K562 (cell line): ENCODE measurements around the gene NSG2. TPM values are rescaled to one million over a fixed set of nuclear protein-coding genes. Genes with fewer than 3 reads are reported as not detected.

Source experiments
- ATAC-seq: fragments of 200-7000 bp; cut with Tn5 transposase; 3 replicates; pipeline ENCODE4 v1.9.1; 2020; ENCODE audit warnings: moderate library complexity
- BruUV-seq: library from RNA; stranded (reverse); fragments of 400-500 nt; replicated peaks from 2 replicates; lab custom pipeline; 2021; lab: Mats Ljungman, UMichigan
- CTCF ChIA-PET: fragments of 300-600 bp; formaldehyde crosslinking; extraction: SDS; loops from one replicate; lab custom pipeline; 2021; ENCODE audit warnings: low intra/inter-chr PET ratio; lab: Yijun Ruan, JAX
- POLR2A ChIA-PET: fragments of 300-600, 350-650 bp; sonication (Branson Sonifier 250); formaldehyde crosslinking; extraction: SDS; loops from one replicate; lab custom pipeline; 2021; ENCODE audit warnings: antibody characterized with exemption, inconsistent platforms; lab: Yijun Ruan, JAX
- DNase-seq, 4 experiments: peaks; one replicate each; pipeline versions ENCODE4 v3.0.0 to v3.0.0-alpha.2; 2011 to 2018; ENCODE audit warnings: low spot score in 3 of 4, mixed read lengths in 3 of 4; ENCODE audit errors: extremely low read depth in 1 of 4
- FAIRE-seq: peaks from 2 replicates; lab custom pipeline; 2011; peaks lifted over from hg19 to GRCh38; lab: Jason Lieb, UNC
- H2AFZ ChIP-seq: 2 replicates; pipeline ENCODE4 v1.6.0; 2011; ENCODE audit warnings: low read depth, low read length, control low read depth, inconsistent platforms
- H3K27ac ChIP-seq: fragments of 200-600 bp; 3 replicates; pipeline ENCODE4 v1.8.0; 2011; ENCODE audit warnings: low read depth, mild to moderate bottlenecking, control low read depth, inconsistent platforms, low read length, moderate library complexity, mixed read lengths; ENCODE audit errors: extremely low read depth
- H3K27me3 ChIP-seq, 2 experiments: fragments of 300-600 bp in 1 of 2; 2 replicates in 1 of 2; 3 replicates in 1 of 2; pipeline versions ENCODE4 v1.6.0 to v1.8.0; 2011; ENCODE audit warnings: inconsistent platforms in 2 of 2, low read length in 2 of 2, mild to moderate bottlenecking in 1 of 2, mixed read lengths in 1 of 2, moderate library complexity in 1 of 2; ENCODE audit not compliant: control insufficient read depth in 2 of 2, insufficient read depth in 2 of 2
- H3K36me3 ChIP-seq: fragments of 300-600 bp; 3 replicates; pipeline ENCODE4 v1.8.0; 2011; ENCODE audit warnings: mild to moderate bottlenecking, low read length, inconsistent platforms; ENCODE audit not compliant: control insufficient read depth, insufficient read depth
- H3K4me1 ChIP-seq, 2 experiments: fragments of 200-600 bp in 1 of 2; replicated peaks in 1 of 2; 2 replicates in 1 of 2; 3 replicates in 1 of 2; pipeline versions ENCODE4 v1.5.1 to v1.8.0; 2011; ENCODE audit warnings: inconsistent platforms in 2 of 2, low read length in 2 of 2, mild to moderate bottlenecking in 1 of 2, mixed read lengths in 1 of 2, moderate library complexity in 1 of 2; ENCODE audit not compliant: control insufficient read depth in 2 of 2, insufficient read depth in 2 of 2
- H3K4me2 ChIP-seq: 2 replicates; pipeline ENCODE4 v1.6.1; 2011; ENCODE audit warnings: low read length, control low read depth, inconsistent platforms, mixed read lengths; ENCODE audit not compliant: insufficient read depth
- H3K4me3 ChIP-seq: fragments of 200-600 bp; sonication (generic), shearing (Covaris generic); 2 replicates; pipeline ENCODE4 v1.5.1; 2016; ENCODE audit warnings: control low read depth, inconsistent platforms
- H3K79me2 ChIP-seq: fragments of 200-600 bp; 3 replicates; pipeline ENCODE4 v1.8.0; 2011; ENCODE audit warnings: low read length, inconsistent platforms; ENCODE audit not compliant: control insufficient read depth, insufficient read depth
- H3K9ac ChIP-seq, 2 experiments: 2 replicates each; pipeline versions ENCODE4 v1.6.0 to v1.6.1; 2011; ENCODE audit warnings: low read depth in 2 of 2, low read length in 2 of 2, control low read depth in 1 of 2, inconsistent platforms in 1 of 2, mild to moderate bottlenecking in 1 of 2, mixed read lengths in 1 of 2; ENCODE audit not compliant: insufficient read depth in 1 of 2
- H3K9me1 ChIP-seq: one replicate; pipeline ENCODE4 v1.6.0; 2011; ENCODE audit warnings: inconsistent platforms, mild to moderate bottlenecking, low read length, moderate library complexity; ENCODE audit not compliant: control insufficient read depth, insufficient read depth
- H3K9me3 ChIP-seq: replicated peaks from 2 replicates; pipeline ENCODE4 v1.5.1; 2011; ENCODE audit warnings: low read depth, low read length, inconsistent platforms; ENCODE audit not compliant: control insufficient read depth, insufficient read depth
- H4K20me1 ChIP-seq: replicated peaks from 2 replicates; pipeline ENCODE4 v1.6.1; 2011; ENCODE audit warnings: low read length, inconsistent platforms, mixed read lengths; ENCODE audit not compliant: control insufficient read depth, insufficient read depth
- ATF1 ChIP-seq, 2 experiments: fragments of 450-650 bp in 1 of 2; IDR thresholded peaks; 2 replicates each; pipeline ENCODE4 v1.6.1; 2016; ENCODE audit warnings: missing compliant biosample characterization in 1 of 2, missing genetic modification characterization in 1 of 2
- ZZZ3 ChIP-seq: fragments of 450-650 bp; IDR thresholded peaks from 2 replicates; pipeline ENCODE4 v1.6.1; 2016; ENCODE audit warnings: antibody characterized with exemption, mild to moderate bottlenecking, moderate library complexity
- WGBS: fragments of 100-300 bp; shearing (Covaris generic); methylation state at CpG from one replicate; pipeline ENCODE4 v1.1.6; 2016; ENCODE audit warnings: low coverage, mixed read lengths; ENCODE audit not compliant: insufficient coverage; ENCODE audit errors: missing lambda C conversion rate; 5-methylcytosine and 5-hydroxymethylcytosine counted together
- in situ Hi-C: fragments of 300-500 bp; cut with MboI; formaldehyde crosslinking; loops from 4 replicates; pipeline ENCODE4 v1.15.0; 2018; ENCODE audit warnings: inconsistent platforms, mixed read lengths
- intact Hi-C: fragments of 100-400 bp; cut with micrococcal nuclease; formaldehyde crosslinking; loops from 2 replicates; pipeline ENCODE4 v1.14.2; 2022
- polyA plus RNA-seq, 8 experiments: library from polyadenylated mRNA; depleted of rRNA in 4 of 8; stranded (reverse) in 5 of 8; unstranded in 3 of 8; fragments of >200 nt; fragmentation: Nextera tagmentation in 2 of 8; fragmentation: Illumina TruSeq in 1 of 8; extraction: Ambion mirVana in 2 of 8; extraction: Trizol in 1 of 8; gene quantifications; 2 replicates each; pipeline versions ENCODE4 v1.2.1 to v1.2.3, GENCODE V29; 2011 to 2014; ENCODE audit warnings: inconsistent platforms in 1 of 8, missing spikeins in 1 of 8
- total RNA-seq, 7 experiments: library from RNA; depleted of rRNA in 6 of 7; stranded (reverse); fragments of >200 nt in 6 of 7; fragmentation: Illumina TruSeq in 2 of 7; extraction: Trizol in 2 of 7; gene quantifications; 2 replicates each; pipeline versions ENCODE4 v1.2.1 to v1.2.3, GENCODE V29; 2011 to 2021; ENCODE audit warnings: low replicate concordance in 1 of 7
- TF ChIP-seq, protein P1 (sequence below): fragments of 450-650 bp; formaldehyde crosslinking; IDR thresholded peaks from 2 replicates; pipeline ENCODE4 v1.4.0; 2022; ENCODE audit warnings: missing genetic modification characterization
- TF ChIP-seq, protein P2 (sequence below): fragments of 250-450 bp; sonication (Bioruptor Pico); IDR thresholded peaks from 2 replicates; pipeline ENCODE4 v1.4.0; 2020

The NSG2 gene
- total and polyA plus RNA-seq, 9 of the 15 experiments (the other 6 are each of a cell fraction or from before 2014, with no cell fraction given): not detected

DNA sequence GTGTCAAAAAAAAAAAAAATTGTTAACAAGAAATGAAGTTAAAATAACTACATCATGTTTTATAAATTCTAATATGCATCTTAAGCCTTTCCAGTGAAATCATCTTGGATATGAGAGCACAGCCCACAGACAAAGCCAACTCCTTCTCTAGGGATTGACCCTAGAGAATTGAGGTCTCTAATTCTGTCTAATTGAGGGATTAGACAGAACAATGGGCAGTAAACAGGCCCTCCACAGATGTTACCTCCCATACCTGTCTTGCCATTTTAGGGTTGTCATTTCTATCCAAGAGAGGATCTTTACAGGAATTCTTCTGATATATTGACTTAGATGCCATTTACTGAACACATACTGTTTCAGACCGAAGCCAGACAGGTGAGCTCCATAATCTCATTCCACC is 42.3 kb downstream of the NSG2 start:
- Histone ChIP-seq H3K27me3 (peaks cover 2 to 46% of the 10 kb centered on the region in 2 experiments; a peak in 3 of 5 replicates), H3K79me2 (no peaks in the 10 kb centered on the region), H3K9ac (no peak overlapping the region), H3K4me3 (no peak overlapping the region), H4K20me1 (0 out of 2 replicates have a peak, but pooled peaks cover 2% of the 10 kb centered on the region), H2AFZ (no peak overlapping the region), H3K4me2 (no peak overlapping the region), H3K4me1 (no peaks in the 10 kb centered on the region; a peak in 1 of 5 replicates), H3K27ac (no peak overlapping the region), H3K36me3 (no peaks in the 10 kb centered on the region)
- ATAC-seq (no peak), FAIRE-seq (no peak), DNase-seq (no peak)
- ChIA-PET POLR2A (interaction anchor here (0.8 to 1.3 kb wide), 2 partner anchors 9 to 371 kb away, joined by 3 read pairs; no protein-coding TSS in a partner anchor), CTCF (no interaction called here)
- in situ Hi-C loops: no loop called here
- intact Hi-C loops: no loop called here
- BruUV-seq: no TSS peak
- 0% methylated on average over 1 of the region's 1 CpG for WGBS
- TF ChIP-seq ATF1 (CRISPR knock-in tag; IDR thresholded peaks at IDR 0.05) (no peak), ATF1 (tag; IDR thresholded peaks at IDR 0.05) (no peak), ZZZ3 (no peak)
- TF ChIP-seq, protein P1, sequence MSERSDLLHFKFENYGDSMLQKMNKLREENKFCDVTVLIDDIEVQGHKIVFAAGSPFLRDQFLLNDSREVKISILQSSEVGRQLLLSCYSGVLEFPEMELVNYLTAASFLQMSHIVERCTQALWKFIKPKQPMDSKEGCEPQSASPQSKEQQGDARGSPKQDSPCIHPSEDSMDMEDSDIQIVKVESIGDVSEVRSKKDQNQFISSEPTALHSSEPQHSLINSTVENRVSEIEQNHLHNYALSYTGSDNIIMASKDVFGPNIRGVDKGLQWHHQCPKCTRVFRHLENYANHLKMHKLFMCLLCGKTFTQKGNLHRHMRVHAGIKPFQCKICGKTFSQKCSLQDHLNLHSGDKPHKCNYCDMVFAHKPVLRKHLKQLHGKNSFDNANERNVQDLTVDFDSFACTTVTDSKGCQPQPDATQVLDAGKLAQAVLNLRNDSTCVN (CRISPR knock-in tag): no peak
- TF ChIP-seq, all 486 proteins: peak for 0
- Histone ChIP-seq H3K9me1 (no peaks in the 10 kb centered on the region), H3K9me3 (no peaks in the 10 kb centered on the region)

DNA sequence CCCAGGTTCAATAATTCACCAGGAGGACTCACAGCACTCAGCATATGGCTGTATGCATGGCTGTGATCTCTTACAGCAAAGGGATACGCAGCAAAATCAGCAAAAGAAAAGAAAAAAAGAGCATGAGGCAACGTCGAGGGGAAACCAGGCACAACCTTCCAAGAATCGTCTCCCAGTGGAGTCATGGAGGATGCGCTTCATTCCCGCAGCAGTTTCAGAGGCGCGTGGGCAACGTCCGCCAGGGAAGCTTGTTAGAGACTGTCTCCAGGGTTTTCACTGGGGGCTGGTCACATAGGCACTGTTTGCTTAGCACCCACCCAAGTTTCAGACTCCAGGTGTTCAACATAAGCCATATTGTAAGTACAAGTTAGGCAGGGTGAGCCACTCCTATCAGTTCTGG is 44.6 kb downstream of the NSG2 start:
- Histone ChIP-seq H3K4me1 (no peaks in the 10 kb centered on the region; a peak in 1 of 5 replicates), H4K20me1 (0 out of 2 replicates have a peak, but pooled peaks cover 5% of the 10 kb centered on the region), H3K27ac (no peak overlapping the region), H2AFZ (no peak overlapping the region), H3K36me3 (no peaks in the 10 kb centered on the region), H3K9me1 (no peaks in the 10 kb centered on the region), H3K4me3 (no peak overlapping the region), H3K79me2 (no peaks in the 10 kb centered on the region), H3K9me3 (no peaks in the 10 kb centered on the region), H3K4me2 (no peak overlapping the region), H3K9ac (no peak overlapping the region), H3K27me3 (peaks cover 2 to 36% of the 10 kb centered on the region in 2 experiments; a peak in 4 of 5 replicates)
- in situ Hi-C loops: no loop called here
- FAIRE-seq (no peak), DNase-seq (no peak), ATAC-seq (no peak)
- WGBS: 0% methylated on average over 9 of the region's 10 CpGs
- CTCF ChIA-PET: no interaction called here
- BruUV-seq: no TSS peak
- TF ChIP-seq, protein P2, sequence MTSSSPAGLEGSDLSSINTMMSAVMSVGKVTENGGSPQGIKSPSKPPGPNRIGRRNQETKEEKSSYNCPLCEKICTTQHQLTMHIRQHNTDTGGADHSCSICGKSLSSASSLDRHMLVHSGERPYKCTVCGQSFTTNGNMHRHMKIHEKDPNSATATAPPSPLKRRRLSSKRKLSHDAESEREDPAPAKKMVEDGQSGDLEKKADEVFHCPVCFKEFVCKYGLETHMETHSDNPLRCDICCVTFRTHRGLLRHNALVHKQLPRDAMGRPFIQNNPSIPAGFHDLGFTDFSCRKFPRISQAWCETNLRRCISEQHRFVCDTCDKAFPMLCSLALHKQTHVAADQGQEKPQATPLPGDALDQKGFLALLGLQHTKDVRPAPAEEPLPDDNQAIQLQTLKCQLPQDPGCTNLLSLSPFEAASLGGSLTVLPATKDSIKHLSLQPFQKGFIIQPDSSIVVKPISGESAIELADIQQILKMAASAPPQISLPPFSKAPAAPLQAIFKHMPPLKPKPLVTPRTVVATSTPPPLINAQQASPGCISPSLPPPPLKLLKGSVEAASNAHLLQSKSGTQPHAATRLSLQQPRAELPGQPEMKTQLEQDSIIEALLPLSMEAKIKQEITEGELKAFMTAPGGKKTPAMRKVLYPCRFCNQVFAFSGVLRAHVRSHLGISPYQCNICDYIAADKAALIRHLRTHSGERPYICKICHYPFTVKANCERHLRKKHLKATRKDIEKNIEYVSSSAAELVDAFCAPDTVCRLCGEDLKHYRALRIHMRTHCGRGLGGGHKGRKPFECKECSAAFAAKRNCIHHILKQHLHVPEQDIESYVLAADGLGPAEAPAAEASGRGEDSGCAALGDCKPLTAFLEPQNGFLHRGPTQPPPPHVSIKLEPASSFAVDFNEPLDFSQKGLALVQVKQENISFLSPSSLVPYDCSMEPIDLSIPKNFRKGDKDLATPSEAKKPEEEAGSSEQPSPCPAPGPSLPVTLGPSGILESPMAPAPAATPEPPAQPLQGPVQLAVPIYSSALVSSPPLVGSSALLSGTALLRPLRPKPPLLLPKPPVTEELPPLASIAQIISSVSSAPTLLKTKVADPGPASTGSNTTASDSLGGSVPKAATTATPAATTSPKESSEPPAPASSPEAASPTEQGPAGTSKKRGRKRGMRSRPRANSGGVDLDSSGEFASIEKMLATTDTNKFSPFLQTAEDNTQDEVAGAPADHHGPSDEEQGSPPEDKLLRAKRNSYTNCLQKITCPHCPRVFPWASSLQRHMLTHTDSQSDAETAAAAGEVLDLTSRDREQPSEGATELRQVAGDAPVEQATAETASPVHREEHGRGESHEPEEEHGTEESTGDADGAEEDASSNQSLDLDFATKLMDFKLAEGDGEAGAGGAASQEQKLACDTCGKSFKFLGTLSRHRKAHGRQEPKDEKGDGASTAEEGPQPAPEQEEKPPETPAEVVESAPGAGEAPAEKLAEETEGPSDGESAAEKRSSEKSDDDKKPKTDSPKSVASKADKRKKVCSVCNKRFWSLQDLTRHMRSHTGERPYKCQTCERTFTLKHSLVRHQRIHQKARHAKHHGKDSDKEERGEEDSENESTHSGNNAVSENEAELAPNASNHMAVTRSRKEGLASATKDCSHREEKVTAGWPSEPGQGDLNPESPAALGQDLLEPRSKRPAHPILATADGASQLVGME (CRISPR knock-in tag): no peak
- POLR2A ChIA-PET: interaction anchor here (0.6 to 1.5 kb wide), 4 partner anchors 14 to 55 kb away, joined by 3 to 5 read pairs (median 3); no protein-coding TSS in a partner anchor
- intact Hi-C loops: no loop called here
